GM18508 (cell line): ENCODE measurements around the gene FOSL2.

Source experiments
- ATAC-seq: cut with Tn5 transposase; IDR thresholded peaks from one replicate; pipeline ENCODE4 v1.9.1; 2021; ENCODE audit warnings: moderate number of reproducible peaks; ENCODE audit not compliant: insufficient read depth, unreplicated experiment

The FOSL2 gene

GRCh38 chr2:28427741-28428415 lies 35.2 kb downstream of the FOSL2 start:
- ATAC-seq: no peak

GRCh38 chr2:28428486-28428885 lies 35.8 kb downstream of the FOSL2 start:
- no peak for ATAC-seq

GRCh38 chr2:28429636-28430376 lies 37.1 kb downstream of the FOSL2 start:
- no peak for ATAC-seq

GRCh38 chr2:28430377-28430765 lies 37.7 kb downstream of the FOSL2 start:
- ATAC-seq: no peak

GRCh38 chr2:28430788-28431418 lies 38.2 kb downstream of the FOSL2 start:
- ATAC-seq: no peak

GRCh38 chr2:28431741-28432140 lies 39.1 kb downstream of the FOSL2 start:
- no peak for ATAC-seq

- ATAC-seq: no peak
Observed at GRCh38 chr2:28432362-28432761, 39.7 kb downstream of the FOSL2 start.

GRCh38 chr2:28433215-28433614 lies 40.6 kb downstream of the FOSL2 start:
- no peak for ATAC-seq

- no peak for ATAC-seq
Observed at GRCh38 chr2:28433935-28434599, 41.4 kb downstream of the FOSL2 start.

GRCh38 chr2:28434600-28434989 lies 41.9 kb downstream of the FOSL2 start:
- ATAC-seq: no peak

- ATAC-seq: no peak
Observed at GRCh38 chr2:28435241-28435640, 42.6 kb downstream of the FOSL2 start.

- ATAC-seq: no peak
Observed at GRCh38 chr2:28435814-28436351, 43.2 kb downstream of the FOSL2 start.

GRCh38 chr2:28436525-28437051 lies 43.9 kb downstream of the FOSL2 start:
- ATAC-seq: no peak

GRCh38 chr2:28437149-28437835 lies 44.6 kb downstream of the FOSL2 start:
- no peak for ATAC-seq

- no peak for ATAC-seq
Observed at GRCh38 chr2:28437918-28438317, 45.3 kb downstream of the FOSL2 start.

- ATAC-seq: no peak
Observed at GRCh38 chr2:28438532-28439063, 45.9 kb downstream of the FOSL2 start.

- ATAC-seq: no peak
Observed at GRCh38 chr2:28439127-28439526, 46.5 kb downstream of the FOSL2 start.

GRCh38 chr2:28439763-28440162 lies 47.1 kb downstream of the FOSL2 start:
- no peak for ATAC-seq

GRCh38 chr2:28442328-28442727 lies 49.7 kb downstream of the FOSL2 start:
- ATAC-seq: no peak

GRCh38 chr2:28444956-28445355 lies 52.3 kb downstream of the FOSL2 start:
- ATAC-seq: no peak
